KOPT-K1 (cell line): ENCODE results near the gene DBH.

Experiments
- H3K27ac ChIP-seq: fragments of 200-600 bp; sonication (generic); 2 replicates; pipeline ENCODE4 v1.5.1; 2016; ENCODE audit warnings: antibody characterized with exemption, mild to moderate bottlenecking, low read depth, low read length; ENCODE audit not compliant: poor library complexity, severe bottlenecking
- H3K36me3 ChIP-seq: fragments of 200-600 bp; sonication (generic); 2 replicates; pipeline ENCODE4 v1.5.1; 2017; ENCODE audit warnings: antibody characterized with exemption, mild to moderate bottlenecking, low read length, moderate library complexity; ENCODE audit not compliant: insufficient read depth
- H3K9me3 ChIP-seq: fragments of 200-600 bp; sonication (generic); 2 replicates; pipeline ENCODE4 v1.5.1; 2017; ENCODE audit warnings: antibody characterized with exemption, low read length, mild to moderate bottlenecking; ENCODE audit not compliant: insufficient read depth, poor library complexity, severe bottlenecking

Gene DBH

GRCh38 chr9:133657120-133657661 lies 21.0 kb downstream of the DBH start:
- no peak overlapping the region for H3K27ac ChIP-seq

GRCh38 chr9:133658442-133659431 lies 22.6 kb downstream of the DBH start:
- H3K27ac ChIP-seq: no peak overlapping the region
- no peaks in the 10 kb centered on the region for H3K36me3 ChIP-seq
- H3K9me3 ChIP-seq: no peaks in the 10 kb centered on the region

More at GRCh38 chr9:133657120-133657661, 21.0 kb downstream of the DBH start:
- Histone ChIP-seq H3K36me3 (no peaks in the 10 kb centered on the region), H3K9me3 (no peaks in the 10 kb centered on the region)

DNA sequence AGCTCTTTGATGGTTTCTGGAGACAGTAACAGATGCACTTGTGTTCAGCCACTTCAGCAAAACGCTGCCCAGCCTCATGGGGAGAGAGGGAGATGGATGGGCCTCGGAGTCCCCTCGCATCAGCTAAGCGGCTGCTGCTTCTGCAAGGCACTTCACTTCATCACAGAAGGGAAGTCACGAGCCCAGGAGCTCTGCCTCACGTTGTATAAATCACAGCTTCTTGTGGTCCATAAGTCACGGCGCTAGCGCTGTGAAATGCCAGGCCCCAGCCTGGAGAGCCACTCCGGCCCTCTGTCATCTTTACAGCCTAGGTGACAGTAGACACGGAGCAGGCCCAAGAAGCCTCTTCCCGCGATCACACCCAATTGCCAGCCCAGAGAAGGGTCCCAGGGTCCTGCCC lies 23.4 kb downstream of the DBH start:
- H3K36me3 ChIP-seq: no peaks in the 10 kb centered on the region
- H3K9me3 ChIP-seq: no peaks in the 10 kb centered on the region
- no peak overlapping the region for H3K27ac ChIP-seq

- H3K9me3 ChIP-seq: no peaks in the 10 kb centered on the region
- H3K27ac ChIP-seq: no peak overlapping the region
- no peaks in the 10 kb centered on the region for H3K36me3 ChIP-seq
Observed at GRCh38 chr9:133661846-133662540, 25.8 kb downstream of the DBH start.

- no peaks in the 10 kb centered on the region for H3K9me3 ChIP-seq
- H3K36me3 ChIP-seq: no peaks in the 10 kb centered on the region
- H3K27ac ChIP-seq: no peak overlapping the region
Observed at GRCh38 chr9:133664173-133665050, 28.2 kb downstream of the DBH start.

- Histone ChIP-seq H3K27ac (no peak overlapping the region), H3K9me3 (no peaks in the 10 kb centered on the region), H3K36me3 (no peaks in the 10 kb centered on the region)
Observed at GRCh38 chr9:133665096-133665495, 28.9 kb downstream of the DBH start.

DNA sequence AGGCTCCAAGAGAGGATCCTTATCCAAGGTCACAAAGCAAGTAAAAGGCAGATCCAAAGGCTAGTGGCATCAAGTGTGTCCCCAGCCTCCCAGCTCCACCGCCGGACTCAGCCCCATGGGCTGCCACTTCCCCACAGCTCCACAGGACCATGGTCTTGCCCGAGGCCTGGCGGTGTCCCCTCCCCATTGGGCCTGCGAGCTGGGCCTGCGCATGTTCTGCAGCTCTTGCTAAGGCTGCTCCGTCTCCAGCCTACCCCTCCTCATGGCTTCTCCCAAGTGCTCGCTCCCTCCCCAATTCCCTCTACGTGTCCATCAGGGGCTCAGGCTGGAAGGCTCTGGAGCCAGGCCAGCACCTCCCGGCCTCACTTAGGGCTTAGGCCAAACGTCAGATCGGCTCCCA lies 29.4 kb downstream of the DBH start:
- no peaks in the 10 kb centered on the region for H3K36me3 ChIP-seq
- H3K9me3 ChIP-seq: no peaks in the 10 kb centered on the region
- no peak overlapping the region for H3K27ac ChIP-seq

- no peaks in the 10 kb centered on the region for H3K9me3 ChIP-seq
- no peak overlapping the region for H3K27ac ChIP-seq
- no peaks in the 10 kb centered on the region for H3K36me3 ChIP-seq
Observed at GRCh38 chr9:133666387-133666786, 30.2 kb downstream of the DBH start.

GRCh38 chr9:133666845-133667244 lies 30.7 kb downstream of the DBH start:
- no peaks in the 10 kb centered on the region for H3K36me3 ChIP-seq
- H3K27ac ChIP-seq: no peak overlapping the region
- no peaks in the 10 kb centered on the region for H3K9me3 ChIP-seq

- H3K9me3 ChIP-seq: no peaks in the 10 kb centered on the region
- H3K36me3 ChIP-seq: no peaks in the 10 kb centered on the region
- H3K27ac ChIP-seq: no peak overlapping the region
Observed at GRCh38 chr9:133667759-133668450, 31.7 kb downstream of the DBH start.

- Histone ChIP-seq H3K36me3 (no peaks in the 10 kb centered on the region), H3K9me3 (no peaks in the 10 kb centered on the region), H3K27ac (no peak overlapping the region)
Observed at GRCh38 chr9:133669182-133669801, 33.1 kb downstream of the DBH start.

GRCh38 chr9:133670466-133670865 lies 34.3 kb downstream of the DBH start:
- Histone ChIP-seq H3K9me3 (no peaks in the 10 kb centered on the region), H3K36me3 (no peaks in the 10 kb centered on the region), H3K27ac (no peak overlapping the region)

DNA sequence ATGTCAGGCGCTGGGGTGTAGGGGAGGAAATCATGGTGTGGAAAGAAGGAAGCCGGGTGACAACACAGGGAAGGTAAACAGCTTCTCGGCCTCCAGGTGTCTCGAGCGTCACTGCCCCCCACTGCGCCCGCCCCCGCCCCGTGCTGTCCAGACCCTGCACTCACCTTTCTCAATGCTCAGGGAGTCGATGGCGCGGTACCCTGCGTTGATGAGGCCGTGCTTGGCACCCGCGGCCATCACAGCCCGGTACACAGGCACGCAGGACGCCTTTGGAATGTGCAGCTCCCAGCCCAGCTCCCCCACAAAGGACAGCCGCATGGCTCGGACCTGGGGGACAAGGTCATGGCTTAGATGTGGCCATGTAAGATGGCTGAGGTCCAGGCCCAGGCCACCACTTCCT lies 35.2 kb downstream of the DBH start:
- no peak overlapping the region for H3K27ac ChIP-seq
- H3K9me3 ChIP-seq: no peaks in the 10 kb centered on the region
- no peaks in the 10 kb centered on the region for H3K36me3 ChIP-seq
